Activated naive CD8-positive, alpha-beta T cell treated with anti-CD3 and anti-CD28 coated beads, Interleukin-2, amount 10 ng/mL, durations not matched to agents 7 days and 5 days (primary cell): ENCODE measurements around the gene EPB41L4A. TPM values are rescaled to one million over a fixed set of nuclear protein-coding genes. Genes with fewer than 3 reads are reported as not detected.

Source experiments
- ATAC-seq: fragments of 150-1000 bp; cut with Tn5 transposase; one replicate; pipeline ENCODE4 v1.10.0; 2021; ENCODE audit warnings: low read depth, moderate library complexity
- POLR2A ChIA-PET: fragments of 350-600 bp; sonication (Branson Sonifier 250); formaldehyde crosslinking; loops from one replicate; lab custom pipeline; 2021; ENCODE audit warnings: antibody characterized with exemption; lab: Charles Lee
- DNase-seq: peaks from one replicate; pipeline ENCODE4 v3.0.0; 2021
- H3K27ac Mint-ChIP-seq: one replicate; pipeline ENCODE4 v1.8.0; 2022; ENCODE audit warnings: mild to moderate bottlenecking, mixed read lengths
- H3K27me3 Mint-ChIP-seq: one replicate; pipeline ENCODE4 v1.8.0; 2022; ENCODE audit warnings: mild to moderate bottlenecking, moderate library complexity, mixed read lengths
- H3K36me3 Mint-ChIP-seq: one replicate; pipeline ENCODE4 v1.8.0; 2021; ENCODE audit warnings: mild to moderate bottlenecking, mixed read lengths
- H3K4me1 Mint-ChIP-seq: one replicate; pipeline ENCODE4 v1.8.0; 2021; ENCODE audit warnings: mixed read lengths
- H3K4me3 Mint-ChIP-seq: one replicate; pipeline ENCODE4 v1.8.0; 2022; ENCODE audit warnings: mild to moderate bottlenecking, moderate library complexity, mixed read lengths
- H3K9me3 Mint-ChIP-seq: one replicate; pipeline ENCODE4 v1.8.0; 2021; ENCODE audit warnings: mixed read lengths
- total RNA-seq, 2 experiments: library from RNA; stranded (reverse); gene quantifications; one replicate each; pipeline ENCODE4 v1.2.3, GENCODE V29; 2021

EPB41L4A gene
- total RNA-seq, 2 experiments from 2014 or later: 0.11 to 1.0 TPM

GRCh38 chr5:112388074-112388473 lies 31.0 kb downstream of the EPB41L4A start:
- H3K27ac Mint-ChIP-seq: no peak overlapping the region
- no peak overlapping the region for H3K4me3 Mint-ChIP-seq
- no peak for DNase-seq
- no peaks in the 10 kb centered on the region for H3K36me3 Mint-ChIP-seq
- ATAC-seq: no peak
- peaks cover 6% of the 10 kb centered on the region for H3K27me3 Mint-ChIP-seq
- POLR2A ChIA-PET: no interaction called here
- no peaks in the 10 kb centered on the region for H3K4me1 Mint-ChIP-seq
- no peaks in the 10 kb centered on the region for H3K9me3 Mint-ChIP-seq

- Mint-ChIP-seq H3K9me3 (no peaks in the 10 kb centered on the region), H3K27ac (no peak overlapping the region), H3K36me3 (no peaks in the 10 kb centered on the region), H3K27me3 (peaks cover 6% of the 10 kb centered on the region), H3K4me1 (no peaks in the 10 kb centered on the region), H3K4me3 (no peak overlapping the region)
- DNase-seq (no peak), ATAC-seq (no peak)
- POLR2A ChIA-PET: no interaction called here
These were observed 32.3 kb downstream of the EPB41L4A start for GRCh38 chr5:112386766-112387165.

- ATAC-seq (no peak), DNase-seq (no peak)
- Mint-ChIP-seq H3K27me3 (peaks cover 6% of the 10 kb centered on the region), H3K9me3 (no peaks in the 10 kb centered on the region), H3K4me1 (no peaks in the 10 kb centered on the region), H3K36me3 (no peaks in the 10 kb centered on the region), H3K27ac (no peak overlapping the region), H3K4me3 (no peak overlapping the region)
- POLR2A ChIA-PET: no interaction called here
These were observed 33.1 kb downstream of the EPB41L4A start for GRCh38 chr5:112385969-112386368.

- H3K4me3 Mint-ChIP-seq: no peak overlapping the region
- DNase-seq (no peak), ATAC-seq (no peak)
- no peaks in the 10 kb centered on the region for H3K4me1 Mint-ChIP-seq
- H3K27ac Mint-ChIP-seq: no peak overlapping the region
- H3K27me3 Mint-ChIP-seq: peaks cover 6% of the 10 kb centered on the region
- no peaks in the 10 kb centered on the region for H3K9me3 Mint-ChIP-seq
- H3K36me3 Mint-ChIP-seq: no peaks in the 10 kb centered on the region
- POLR2A ChIA-PET: no interaction called here
These were observed 33.5 kb downstream of the EPB41L4A start for GRCh38 chr5:112385566-112385965.

GRCh38 chr5:112384523-112384922 lies 34.6 kb downstream of the EPB41L4A start:
- Mint-ChIP-seq H3K36me3 (no peaks in the 10 kb centered on the region), H3K9me3 (no peaks in the 10 kb centered on the region), H3K27ac (no peak overlapping the region), H3K4me1 (no peaks in the 10 kb centered on the region), H3K27me3 (peaks cover 6% of the 10 kb centered on the region), H3K4me3 (no peak overlapping the region)
- ATAC-seq (no peak), DNase-seq (no peak)
- POLR2A ChIA-PET: no interaction called here

- Mint-ChIP-seq H3K36me3 (no peaks in the 10 kb centered on the region), H3K4me3 (no peak overlapping the region), H3K27me3 (peaks cover 5% of the 10 kb centered on the region), H3K9me3 (no peaks in the 10 kb centered on the region), H3K4me1 (no peaks in the 10 kb centered on the region), H3K27ac (no peak overlapping the region)
- POLR2A ChIA-PET: no interaction called here
- no peak for DNase-seq
- no peak for ATAC-seq
These were observed 36.2 kb downstream of the EPB41L4A start for GRCh38 chr5:112382886-112383285.

- Mint-ChIP-seq H3K4me3 (no peak overlapping the region), H3K4me1 (no peaks in the 10 kb centered on the region), H3K27ac (no peak overlapping the region), H3K27me3 (peaks cover 5% of the 10 kb centered on the region), H3K9me3 (no peaks in the 10 kb centered on the region), H3K36me3 (no peaks in the 10 kb centered on the region)
- DNase-seq: no peak
- POLR2A ChIA-PET: no interaction called here
- ATAC-seq: no peak
These were observed 37.6 kb downstream of the EPB41L4A start for GRCh38 chr5:112381521-112381920.

- peaks cover 7% of the 10 kb centered on the region for H3K27me3 Mint-ChIP-seq
- no peaks in the 10 kb centered on the region for H3K36me3 Mint-ChIP-seq
- H3K9me3 Mint-ChIP-seq: no peaks in the 10 kb centered on the region
- POLR2A ChIA-PET: no interaction called here
- no peak overlapping the region for H3K4me3 Mint-ChIP-seq
- no peaks in the 10 kb centered on the region for H3K4me1 Mint-ChIP-seq
- ATAC-seq (no peak), DNase-seq (no peak)
- no peak overlapping the region for H3K27ac Mint-ChIP-seq
These were observed 39.3 kb downstream of the EPB41L4A start for GRCh38 chr5:112379542-112380325.

- POLR2A ChIA-PET: interaction anchor here (0.6 kb wide), 1 partner anchor 393 kb away, joined by 5 read pairs; no protein-coding TSS in a partner anchor
- ATAC-seq (no peak), DNase-seq (no peak)
- no peaks in the 10 kb centered on the region for H3K36me3 Mint-ChIP-seq
- no peak overlapping the region for H3K27ac Mint-ChIP-seq
- H3K9me3 Mint-ChIP-seq: no peaks in the 10 kb centered on the region
- H3K27me3 Mint-ChIP-seq: peaks cover 5% of the 10 kb centered on the region
- H3K4me1 Mint-ChIP-seq: no peaks in the 10 kb centered on the region
- H3K4me3 Mint-ChIP-seq: no peak overlapping the region
These were observed 44.3 kb downstream of the EPB41L4A start for GRCh38 chr5:112374818-112375217.

GRCh38 chr5:112374356-112374755 lies 44.7 kb downstream of the EPB41L4A start:
- Mint-ChIP-seq H3K27ac (no peak overlapping the region), H3K4me3 (no peak overlapping the region), H3K36me3 (no peaks in the 10 kb centered on the region), H3K4me1 (no peaks in the 10 kb centered on the region), H3K9me3 (no peaks in the 10 kb centered on the region), H3K27me3 (peaks cover 5% of the 10 kb centered on the region)
- no peak for DNase-seq
- no peak for ATAC-seq
- POLR2A ChIA-PET: interaction anchor here (0.6 kb wide), 1 partner anchor 393 kb away, joined by 5 read pairs; no protein-coding TSS in a partner anchor

- H3K9me3 Mint-ChIP-seq: no peaks in the 10 kb centered on the region
- H3K36me3 Mint-ChIP-seq: no peaks in the 10 kb centered on the region
- POLR2A ChIA-PET: no interaction called here
- H3K27me3 Mint-ChIP-seq: peaks cover 5% of the 10 kb centered on the region
- H3K27ac Mint-ChIP-seq: no peak overlapping the region
- no peak for ATAC-seq
- no peaks in the 10 kb centered on the region for H3K4me1 Mint-ChIP-seq
- no peak for DNase-seq
- H3K4me3 Mint-ChIP-seq: no peak overlapping the region
These were observed 45.2 kb downstream of the EPB41L4A start for GRCh38 chr5:112373885-112374284.

GRCh38 chr5:112372543-112372942 lies 46.5 kb downstream of the EPB41L4A start:
- DNase-seq: no peak
- H3K27ac Mint-ChIP-seq: no peak overlapping the region

GRCh38 chr5:112371067-112371466 lies 48.0 kb downstream of the EPB41L4A start:
- ATAC-seq (no peak), DNase-seq (no peak)
- H3K27ac Mint-ChIP-seq: no peak overlapping the region
- H3K27me3 Mint-ChIP-seq: peaks cover 2% of the 10 kb centered on the region
- H3K9me3 Mint-ChIP-seq: no peaks in the 10 kb centered on the region
- no peaks in the 10 kb centered on the region for H3K4me1 Mint-ChIP-seq
- no peaks in the 10 kb centered on the region for H3K36me3 Mint-ChIP-seq
- no peak overlapping the region for H3K4me3 Mint-ChIP-seq
- POLR2A ChIA-PET: no interaction called here

More at GRCh38 chr5:112372543-112372942, 46.5 kb downstream of the EPB41L4A start:
- POLR2A ChIA-PET: no interaction called here
- no peaks in the 10 kb centered on the region for H3K36me3 Mint-ChIP-seq
- no peak overlapping the region for H3K4me3 Mint-ChIP-seq
- ATAC-seq: no peak
- peaks cover 2% of the 10 kb centered on the region for H3K27me3 Mint-ChIP-seq
- no peaks in the 10 kb centered on the region for H3K4me1 Mint-ChIP-seq
- H3K9me3 Mint-ChIP-seq: no peaks in the 10 kb centered on the region

- POLR2A ChIA-PET: no interaction called here
- H3K36me3 Mint-ChIP-seq: no peaks in the 10 kb centered on the region
- H3K27ac Mint-ChIP-seq: no peak overlapping the region
- peaks cover 2% of the 10 kb centered on the region for H3K27me3 Mint-ChIP-seq
- DNase-seq (no peak), ATAC-seq (no peak)
- H3K4me1 Mint-ChIP-seq: no peaks in the 10 kb centered on the region
- H3K9me3 Mint-ChIP-seq: no peaks in the 10 kb centered on the region
- no peak overlapping the region for H3K4me3 Mint-ChIP-seq
These were observed 51.7 kb downstream of the EPB41L4A start for GRCh38 chr5:112367400-112367799.
